Erythroblast (primary cell): ENCODE measurements around the gene MAOA.

ENCODE experiments used
- GATA1 ChIP-seq: IDR thresholded peaks from 2 replicates; pipeline ENCODE4 v1.6.1; 2011; ENCODE audit warnings: low read depth, mild to moderate bottlenecking, control low read depth, low read length, moderate library complexity
- POLR2A ChIP-seq: IDR thresholded peaks from 2 replicates; pipeline ENCODE4 v1.6.1; 2011; ENCODE audit warnings: mild to moderate bottlenecking, low read length

DNA sequence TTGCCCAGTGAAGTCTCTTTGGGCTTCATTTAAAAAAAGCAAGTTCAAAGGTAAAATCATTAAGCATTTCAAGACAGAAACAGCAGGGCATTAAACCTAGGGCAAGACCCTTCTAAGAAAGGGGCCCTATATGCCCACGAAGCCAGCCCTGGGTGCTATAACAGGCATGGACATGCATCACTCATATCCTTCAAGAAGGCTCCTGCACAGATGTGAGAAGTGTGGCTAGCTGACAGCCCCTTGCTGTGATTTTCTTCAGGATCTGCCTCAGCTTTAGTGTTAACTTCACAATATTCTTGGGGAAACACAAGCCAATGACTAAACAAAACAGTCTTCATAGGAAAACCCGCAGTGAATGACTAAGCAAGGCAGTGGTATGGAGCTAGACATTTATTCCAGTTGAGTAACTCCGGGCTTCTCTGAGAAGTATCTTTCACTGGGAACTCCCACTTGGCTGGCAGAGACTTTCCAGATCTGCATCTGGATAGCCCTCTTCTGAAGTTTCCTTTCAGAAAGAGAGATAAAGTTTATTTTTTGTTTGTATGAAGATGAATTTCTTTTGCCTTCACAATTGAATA lies 11.9 kb upstream of the MAOA start:
- TF ChIP-seq POLR2A (no peak), GATA1 (no peak)
